Caco-2 (cell line): ENCODE measurements around the gene SEMA4D. TPM values are rescaled to one million over a fixed set of nuclear protein-coding genes. Genes with fewer than 3 reads are reported as not detected.

Experiments
- BruUV-seq: library from RNA; stranded (reverse); fragments of 400-500 nt; replicated peaks from 2 replicates; lab custom pipeline; 2021; lab: Mats Ljungman, UMichigan
- CTCF ChIA-PET: fragments of 300-600 bp; sonication (Branson Sonifier 250); formaldehyde crosslinking; loops from one replicate; lab custom pipeline; 2022; ENCODE audit warnings: antibody characterized with exemption; lab: Charles Lee
- POLR2A ChIA-PET: fragments of 300-600 bp; sonication (Branson Sonifier 250); formaldehyde crosslinking; loops from one replicate; lab custom pipeline; 2022; ENCODE audit warnings: antibody characterized with exemption; lab: Charles Lee
- DNase-seq, 2 experiments: peaks; one replicate each; pipeline versions ENCODE4 v3.0.0 to v3.0.0-alpha.2; 2020 to 2022
- H3K27me3 ChIP-seq: replicated peaks from 2 replicates; pipeline ENCODE4 v1.6.0; 2011; ENCODE audit warnings: low read length; ENCODE audit not compliant: control insufficient read depth, insufficient read depth
- H3K36me3 ChIP-seq: 2 replicates; pipeline ENCODE4 v1.5.1; 2011; ENCODE audit warnings: low read length; ENCODE audit not compliant: control insufficient read depth, insufficient read depth
- H3K4me1 ChIP-seq: fragments of 250-450 bp; sonication (Bioruptor Pico); 2 replicates; pipeline ENCODE4 v1.5.1; 2020; ENCODE audit warnings: mild to moderate bottlenecking
- H3K4me3 ChIP-seq: 2 replicates; pipeline ENCODE4 v1.5.1; 2011; ENCODE audit warnings: low read depth, mild to moderate bottlenecking, control low read depth, low read length
- H3K9me3 ChIP-seq: fragments of 250-450 bp; sonication (Bioruptor Pico); 2 replicates; pipeline ENCODE4 v1.5.1; 2020; ENCODE audit warnings: mild to moderate bottlenecking, moderate library complexity
- H3K27ac Mint-ChIP-seq: one replicate; pipeline ENCODE4 v1.8.0; 2022; ENCODE audit warnings: mixed read lengths; ENCODE audit not compliant: unreplicated experiment
- H3K27me3 Mint-ChIP-seq: one replicate; pipeline ENCODE4 v1.8.0; 2022; ENCODE audit warnings: mixed read lengths; ENCODE audit not compliant: insufficient read depth, unreplicated experiment
- H3K36me3 Mint-ChIP-seq: one replicate; pipeline ENCODE4 v1.8.0; 2022; ENCODE audit warnings: mild to moderate bottlenecking, mixed read lengths; ENCODE audit not compliant: insufficient read depth, unreplicated experiment
- H3K4me1 Mint-ChIP-seq: one replicate; pipeline ENCODE4 v1.8.0; 2022; ENCODE audit warnings: low read depth, mixed read lengths; ENCODE audit not compliant: unreplicated experiment
- H3K4me3 Mint-ChIP-seq: one replicate; pipeline ENCODE4 v1.8.0; 2022; ENCODE audit warnings: mild to moderate bottlenecking, moderate library complexity, mixed read lengths; ENCODE audit not compliant: unreplicated experiment
- H3K9me3 Mint-ChIP-seq: one replicate; pipeline ENCODE4 v1.8.0; 2022; ENCODE audit warnings: mixed read lengths; ENCODE audit not compliant: unreplicated experiment
- intact Hi-C: fragments of 100-400 bp; cut with micrococcal nuclease; formaldehyde crosslinking; loops from one replicate; pipeline ENCODE4 v1.10.0; 2022; ENCODE audit not compliant: unreplicated experiment
- total RNA-seq: library from RNA; stranded (reverse); gene quantifications from 2 replicates; pipeline ENCODE4 v1.2.3, GENCODE V29; 2022
- TF ChIP-seq, protein P1 (sequence below), 2 experiments: fragments of 200-600 bp in 1 of 2; IDR thresholded peaks; 1 replicate in 1 of 2; 2 replicates in 1 of 2; pipeline versions ENCODE4 v1.5.1 to v1.8.0; 2011 to 2022; ENCODE audit warnings: antibody characterized with exemption in 1 of 2, control low read depth in 1 of 2, inconsistent platforms in 1 of 2, low read depth in 1 of 2, low read length in 1 of 2, mild to moderate bottlenecking in 1 of 2, moderate library complexity in 1 of 2; ENCODE audit not compliant: insufficient read depth in 1 of 2, severe bottlenecking in 1 of 2, unreplicated experiment in 1 of 2

Gene SEMA4D
- total RNA-seq, 1 experiment from 2014 or later = 17.1 TPM

DNA sequence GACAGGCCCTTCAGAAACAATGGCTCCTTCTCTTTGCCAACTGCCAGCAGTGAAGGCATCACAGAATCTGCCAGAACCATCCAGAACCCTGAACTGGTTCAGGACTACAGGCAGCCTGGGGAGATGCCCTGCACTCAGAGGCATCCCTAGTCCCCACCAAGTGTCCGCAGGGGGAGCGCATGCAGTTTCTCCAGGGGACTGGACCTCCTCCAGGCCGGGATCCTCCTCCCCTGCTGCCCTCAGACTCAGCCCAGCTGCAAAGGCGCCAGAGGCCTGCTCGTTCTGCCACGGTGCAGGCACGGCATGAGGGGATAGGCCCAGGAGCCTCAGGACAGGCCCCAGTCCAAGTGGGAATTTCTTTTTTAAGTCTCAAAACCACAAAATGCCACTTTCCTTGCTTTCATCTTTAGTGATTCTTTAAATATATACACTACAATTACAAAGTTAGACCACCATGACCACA is 72.0 kb downstream of the SEMA4D start:
- Mint-ChIP-seq H3K4me1 (no peaks in the 10 kb centered on the region), H3K9me3 (no peaks in the 10 kb centered on the region), H3K36me3 (no peaks in the 10 kb centered on the region), H3K27ac (no peak overlapping the region), H3K4me3 (no peak overlapping the region), H3K27me3 (no peaks in the 10 kb centered on the region)
- no TSS peak for BruUV-seq
- ChIA-PET POLR2A (no interaction called here), CTCF (no interaction called here)
- no peaks in the 10 kb centered on the region for H3K27me3 ChIP-seq
- DNase-seq = no peak
- no peak overlapping the region for H3K4me3 ChIP-seq
- H3K36me3 ChIP-seq = no peaks in the 10 kb centered on the region
- intact Hi-C loops = loop anchor here (5.0 kb wide), 1 partner anchor 121 kb away; no protein-coding TSS in a partner anchor
- no peaks in the 10 kb centered on the region for H3K4me1 ChIP-seq
- no peaks in the 10 kb centered on the region for H3K9me3 ChIP-seq
- TF ChIP-seq, protein P1, sequence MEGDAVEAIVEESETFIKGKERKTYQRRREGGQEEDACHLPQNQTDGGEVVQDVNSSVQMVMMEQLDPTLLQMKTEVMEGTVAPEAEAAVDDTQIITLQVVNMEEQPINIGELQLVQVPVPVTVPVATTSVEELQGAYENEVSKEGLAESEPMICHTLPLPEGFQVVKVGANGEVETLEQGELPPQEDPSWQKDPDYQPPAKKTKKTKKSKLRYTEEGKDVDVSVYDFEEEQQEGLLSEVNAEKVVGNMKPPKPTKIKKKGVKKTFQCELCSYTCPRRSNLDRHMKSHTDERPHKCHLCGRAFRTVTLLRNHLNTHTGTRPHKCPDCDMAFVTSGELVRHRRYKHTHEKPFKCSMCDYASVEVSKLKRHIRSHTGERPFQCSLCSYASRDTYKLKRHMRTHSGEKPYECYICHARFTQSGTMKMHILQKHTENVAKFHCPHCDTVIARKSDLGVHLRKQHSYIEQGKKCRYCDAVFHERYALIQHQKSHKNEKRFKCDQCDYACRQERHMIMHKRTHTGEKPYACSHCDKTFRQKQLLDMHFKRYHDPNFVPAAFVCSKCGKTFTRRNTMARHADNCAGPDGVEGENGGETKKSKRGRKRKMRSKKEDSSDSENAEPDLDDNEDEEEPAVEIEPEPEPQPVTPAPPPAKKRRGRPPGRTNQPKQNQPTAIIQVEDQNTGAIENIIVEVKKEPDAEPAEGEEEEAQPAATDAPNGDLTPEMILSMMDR (IDR thresholded peaks at IDR 0.05; ENCODE audit: insufficient read depth in 1 of 2, low read depth in 1 of 2, low read length in 1 of 2, severe bottlenecking in 1 of 2, unreplicated experiment in 1 of 2) = no peak

DNA sequence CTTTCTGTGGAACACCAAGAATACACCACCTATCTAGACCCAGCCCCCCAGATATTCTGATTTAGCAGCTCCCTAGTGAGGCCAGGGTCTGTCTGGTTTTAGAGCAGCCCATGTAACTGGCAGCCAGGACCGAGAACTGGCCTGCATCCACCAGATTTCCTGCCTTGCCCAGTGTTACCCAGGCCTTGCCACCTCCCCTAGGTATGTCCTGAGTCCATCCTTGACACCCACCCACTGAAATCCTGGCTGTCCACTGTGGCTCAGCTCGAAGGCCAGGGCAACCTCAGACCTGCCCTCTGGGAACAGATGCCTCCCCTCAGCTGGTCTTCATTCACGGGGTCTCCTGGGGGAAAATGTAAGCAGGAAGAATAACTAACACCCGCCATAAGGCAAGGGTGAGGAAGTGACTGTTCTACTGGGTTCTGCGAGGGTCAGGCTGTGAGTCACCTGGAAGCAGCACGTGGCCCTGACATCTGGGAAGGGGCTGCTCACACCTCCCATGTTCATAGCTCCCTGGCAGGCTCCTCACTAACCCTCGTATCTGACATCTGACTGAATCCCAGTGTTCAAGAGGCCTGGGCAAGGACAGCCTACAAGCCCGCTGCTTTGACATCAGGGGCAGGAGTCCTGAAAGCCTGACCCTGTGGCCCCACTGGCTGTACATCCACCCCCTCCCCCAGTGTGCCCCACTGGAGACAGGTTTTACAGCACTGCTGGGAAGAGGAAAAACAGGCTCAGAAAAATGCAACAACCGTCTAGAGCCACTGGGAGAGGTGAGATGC is 72.7 kb downstream of the SEMA4D start:
- no peaks in the 10 kb centered on the region for H3K36me3 ChIP-seq
- Mint-ChIP-seq H3K27ac (no peak overlapping the region), H3K27me3 (no peaks in the 10 kb centered on the region), H3K4me3 (no peak overlapping the region), H3K9me3 (no peaks in the 10 kb centered on the region), H3K4me1 (no peaks in the 10 kb centered on the region), H3K36me3 (no peaks in the 10 kb centered on the region)
- TF ChIP-seq, protein P1 (IDR thresholded peaks at IDR 0.05; ENCODE audit: insufficient read depth in 1 of 2, low read depth in 1 of 2, low read length in 1 of 2, severe bottlenecking in 1 of 2, unreplicated experiment in 1 of 2) = no peak
- H3K27me3 ChIP-seq = no peaks in the 10 kb centered on the region
- POLR2A ChIA-PET = no interaction called here
- intact Hi-C loops = loop anchor here (5.0 kb wide), 1 partner anchor 122 kb away; no protein-coding TSS in a partner anchor
- CTCF ChIA-PET = no interaction called here
- H3K4me3 ChIP-seq = no peak overlapping the region
- BruUV-seq = no TSS peak
- no peak for DNase-seq
- H3K9me3 ChIP-seq = no peaks in the 10 kb centered on the region
- no peaks in the 10 kb centered on the region for H3K4me1 ChIP-seq

DNA sequence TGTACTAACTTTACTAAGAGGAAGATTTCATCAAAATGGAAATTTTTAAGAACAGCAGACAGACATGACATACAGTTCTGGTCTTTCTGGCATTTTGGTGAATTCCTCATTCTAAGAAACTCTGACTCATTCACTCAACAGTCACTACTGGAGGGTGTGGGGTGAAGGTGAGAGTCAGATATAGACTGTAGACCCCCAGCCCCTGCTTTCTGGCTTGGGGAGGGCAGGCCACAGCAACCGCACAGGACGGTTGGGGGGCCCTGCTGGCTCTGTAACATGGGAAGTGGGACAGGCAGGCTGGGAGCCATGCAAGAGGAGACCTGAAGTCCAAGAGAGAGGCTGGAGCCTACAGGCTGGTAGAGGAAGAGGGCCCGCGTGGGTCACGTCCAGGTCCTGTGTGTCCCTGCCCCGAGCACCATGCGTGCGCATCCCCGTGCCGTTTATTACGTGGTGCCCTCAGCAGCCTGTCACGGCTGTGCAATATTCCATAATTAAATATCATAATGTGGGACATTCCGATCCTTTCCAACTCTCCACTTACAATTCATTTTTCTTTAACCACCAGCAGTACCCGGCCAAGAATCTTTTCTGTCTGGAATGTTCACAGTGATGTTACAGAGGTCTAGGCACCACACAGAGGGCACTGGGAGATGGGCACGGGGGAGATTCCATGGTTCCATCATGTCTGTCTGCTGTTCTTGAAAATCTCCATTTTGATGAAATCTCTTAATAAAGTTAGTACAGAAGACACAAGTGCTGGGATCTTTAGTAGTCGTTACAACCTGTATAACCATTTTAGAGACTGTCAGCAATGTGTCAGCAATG is 75.5 kb downstream of the SEMA4D start:
- Mint-ChIP-seq H3K4me1 (no peaks in the 10 kb centered on the region), H3K27ac (no peak overlapping the region), H3K36me3 (no peaks in the 10 kb centered on the region), H3K4me3 (no peak overlapping the region), H3K27me3 (no peaks in the 10 kb centered on the region), H3K9me3 (no peaks in the 10 kb centered on the region)
- intact Hi-C loops = no loop called here
- TF ChIP-seq, protein P1 (IDR thresholded peaks at IDR 0.05; ENCODE audit: insufficient read depth in 1 of 2, low read depth in 1 of 2, low read length in 1 of 2, severe bottlenecking in 1 of 2, unreplicated experiment in 1 of 2) = no peak
- Histone ChIP-seq H3K4me1 (no peaks in the 10 kb centered on the region), H3K9me3 (no peaks in the 10 kb centered on the region), H3K27me3 (no peaks in the 10 kb centered on the region), H3K36me3 (no peaks in the 10 kb centered on the region), H3K4me3 (no peak overlapping the region)
- ChIA-PET CTCF (no interaction called here), POLR2A (no interaction called here)
- DNase-seq = no peak
- BruUV-seq = no TSS peak
